Central memory CD8-positive, alpha-beta T cell (primary cell): ENCODE results near the gene PLEKHM2.
A peak's percentile ranks its signal among the peaks of the same experiment; 100 is the strongest.

Experiments used
- ATAC-seq: fragments of 150-1000 bp; cut with Tn5 transposase; replicated peaks from 2 replicates; pipeline ENCODE4 v1.10.0; 2022; ENCODE audit warnings: mild to moderate bottlenecking, moderate FRiP score, moderate number of reproducible peaks; ENCODE audit not compliant: poor library complexity, severe bottlenecking; ENCODE audit errors: extremely low read depth
- DNase-seq, 2 donors: peaks; one replicate each; pipeline ENCODE4 v3.0.0; 2021; ENCODE audit warnings: low spot score in 2 of 2
- H3K27ac Mint-ChIP-seq: one replicate; pipeline ENCODE4 v1.8.0; 2022; ENCODE audit warnings: low read depth, mild to moderate bottlenecking, moderate library complexity, mixed read lengths
- H3K27me3 Mint-ChIP-seq: one replicate; pipeline ENCODE4 v1.8.0; 2022; ENCODE audit warnings: mixed read lengths
- H3K36me3 Mint-ChIP-seq: one replicate; pipeline ENCODE4 v1.8.0; 2022; ENCODE audit warnings: mild to moderate bottlenecking, moderate library complexity, mixed read lengths; ENCODE audit not compliant: insufficient read depth
- H3K4me1 Mint-ChIP-seq: one replicate; pipeline ENCODE4 v1.8.0; 2022; ENCODE audit warnings: mixed read lengths
- H3K4me3 Mint-ChIP-seq: one replicate; pipeline ENCODE4 v1.8.0; 2022; ENCODE audit warnings: mild to moderate bottlenecking, moderate library complexity, mixed read lengths
- H3K9me3 Mint-ChIP-seq: one replicate; pipeline ENCODE4 v1.8.0; 2022; ENCODE audit warnings: mixed read lengths

Gene PLEKHM2

GRCh38 chr1:15726508-15726907 is 42.4 kb downstream of the PLEKHM2 start:
- H3K9me3 Mint-ChIP-seq: no peaks in the 10 kb centered on the region
- peaks cover 37% of the 10 kb centered on the region for H3K36me3 Mint-ChIP-seq
- H3K4me3 Mint-ChIP-seq: no peak overlapping the region
- ATAC-seq (no peak), DNase-seq (no peak)
- no peak overlapping the region for H3K27ac Mint-ChIP-seq
- H3K4me1 Mint-ChIP-seq: no peaks in the 10 kb centered on the region
- H3K27me3 Mint-ChIP-seq: no peaks in the 10 kb centered on the region

GRCh38 chr1:15727021-15727420 is 42.9 kb downstream of the PLEKHM2 start:
- no peak overlapping the region for H3K4me3 Mint-ChIP-seq
- no peaks in the 10 kb centered on the region for H3K4me1 Mint-ChIP-seq
- no peaks in the 10 kb centered on the region for H3K27me3 Mint-ChIP-seq
- H3K9me3 Mint-ChIP-seq: no peaks in the 10 kb centered on the region
- no peak for DNase-seq
- H3K36me3 Mint-ChIP-seq: peaks cover 34% of the 10 kb centered on the region
- no peak for ATAC-seq
- H3K27ac Mint-ChIP-seq: no peak overlapping the region

- ATAC-seq (no peak), DNase-seq (no peak)
- no peaks in the 10 kb centered on the region for H3K27me3 Mint-ChIP-seq
- H3K4me1 Mint-ChIP-seq: no peaks in the 10 kb centered on the region
- H3K27ac Mint-ChIP-seq: no peak overlapping the region
- H3K36me3 Mint-ChIP-seq: peaks cover 35% of the 10 kb centered on the region
- no peaks in the 10 kb centered on the region for H3K9me3 Mint-ChIP-seq
- no peak overlapping the region for H3K4me3 Mint-ChIP-seq
Measured at GRCh38 chr1:15727424-15727823, 43.3 kb downstream of the PLEKHM2 start.

- Mint-ChIP-seq H3K36me3 (peaks cover 35% of the 10 kb centered on the region), H3K27ac (no peak overlapping the region), H3K9me3 (no peaks in the 10 kb centered on the region), H3K4me1 (no peaks in the 10 kb centered on the region), H3K4me3 (no peak overlapping the region), H3K27me3 (no peaks in the 10 kb centered on the region)
- DNase-seq (no peak), ATAC-seq (no peak)
Measured at GRCh38 chr1:15727866-15728534, 43.9 kb downstream of the PLEKHM2 start.

- Mint-ChIP-seq H3K4me3 (no peak overlapping the region), H3K27me3 (no peaks in the 10 kb centered on the region), H3K4me1 (no peaks in the 10 kb centered on the region), H3K9me3 (no peaks in the 10 kb centered on the region), H3K36me3 (peaks cover 33% of the 10 kb centered on the region), H3K27ac (no peak overlapping the region)
- DNase-seq: no peak
- no peak for ATAC-seq
Measured at GRCh38 chr1:15728937-15729657, 45.0 kb downstream of the PLEKHM2 start.

GRCh38 chr1:15730423-15730822 is 46.3 kb downstream of the PLEKHM2 start:
- Mint-ChIP-seq H3K9me3 (no peaks in the 10 kb centered on the region), H3K4me3 (no peak overlapping the region), H3K27ac (no peak overlapping the region), H3K36me3 (peaks cover 30% of the 10 kb centered on the region), H3K4me1 (no peaks in the 10 kb centered on the region), H3K27me3 (no peaks in the 10 kb centered on the region)
- ATAC-seq (no peak), DNase-seq (no peak)

DNA sequence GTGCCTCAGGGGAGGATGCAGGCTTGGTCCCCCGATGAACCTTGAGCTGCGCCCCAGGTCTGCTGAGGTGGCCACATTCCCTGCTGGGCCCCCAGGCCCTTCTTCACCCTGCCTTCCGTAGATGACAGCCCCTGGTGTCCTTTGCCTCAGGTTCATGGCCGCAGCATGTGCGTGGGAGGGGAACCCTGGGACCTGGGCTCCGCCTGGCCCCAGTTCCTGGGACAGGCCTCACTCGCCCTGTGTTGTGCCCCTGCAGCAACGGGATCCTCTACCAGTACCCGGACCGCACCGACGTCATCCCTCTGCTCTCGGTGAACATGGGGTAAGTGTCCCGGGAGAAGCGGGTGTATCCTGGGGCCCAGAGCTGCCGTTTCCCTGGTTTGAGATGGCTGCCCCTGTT is 46.8 kb downstream of the PLEKHM2 start:
- Mint-ChIP-seq H3K27ac (no peak overlapping the region), H3K36me3 (peaks cover 28% of the 10 kb centered on the region), H3K27me3 (no peaks in the 10 kb centered on the region), H3K4me1 (no peaks in the 10 kb centered on the region), H3K9me3 (no peaks in the 10 kb centered on the region), H3K4me3 (no peak overlapping the region)
- no peak for ATAC-seq
- DNase-seq: no peak

DNA sequence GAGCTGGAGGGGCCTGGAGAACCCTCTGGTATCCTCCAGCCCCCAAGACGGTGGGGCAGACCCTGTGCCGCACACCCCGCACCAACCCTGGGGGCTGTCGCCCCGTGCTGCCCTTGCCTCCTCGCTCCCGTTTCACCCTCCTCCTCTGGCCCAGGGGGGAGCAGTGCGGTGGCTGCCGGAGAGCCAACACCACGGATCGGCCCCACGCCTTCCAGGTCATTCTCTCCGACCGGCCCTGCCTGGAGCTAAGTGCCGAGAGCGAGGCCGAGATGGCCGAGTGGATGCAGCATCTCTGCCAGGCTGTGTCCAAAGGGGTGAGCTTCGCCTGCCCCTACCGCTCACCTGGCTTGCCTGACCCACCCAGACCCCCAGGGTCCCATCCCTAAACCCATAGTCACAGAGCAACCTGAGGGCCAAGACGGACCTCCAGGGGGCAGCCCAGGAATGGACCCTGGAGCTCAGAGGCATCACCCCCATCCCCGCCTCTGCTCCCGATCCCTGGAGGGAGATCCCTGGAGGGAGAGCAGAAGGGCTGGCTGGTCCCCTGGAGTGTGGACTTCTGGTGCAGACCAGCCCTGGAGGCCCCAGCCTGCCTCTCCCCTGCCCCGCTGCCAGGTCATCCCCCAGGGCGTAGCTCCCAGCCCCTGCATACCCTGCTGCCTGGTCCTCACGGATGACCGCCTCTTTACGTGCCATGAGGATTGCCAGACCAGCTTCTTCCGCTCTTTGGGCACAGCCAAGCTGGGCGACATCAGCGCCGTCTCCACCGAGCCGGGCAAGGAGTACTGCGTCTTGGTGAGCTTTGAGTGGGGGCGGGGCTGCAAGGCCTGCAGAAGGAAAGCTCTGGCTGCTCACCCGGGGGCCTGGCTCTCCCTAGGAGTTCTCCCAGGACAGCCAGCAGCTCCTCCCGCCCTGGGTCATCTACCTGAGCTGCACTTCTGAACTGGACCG is 47.9 kb downstream of the PLEKHM2 start:
- no peaks in the 10 kb centered on the region for H3K27me3 Mint-ChIP-seq
- DNase-seq: no peak
- no peaks in the 10 kb centered on the region for H3K9me3 Mint-ChIP-seq
- H3K36me3 Mint-ChIP-seq: peaks cover 24% of the 10 kb centered on the region
- ATAC-seq: no peak
- no peaks in the 10 kb centered on the region for H3K4me1 Mint-ChIP-seq
- H3K27ac Mint-ChIP-seq: no peak overlapping the region
- no peak overlapping the region for H3K4me3 Mint-ChIP-seq

- no peak overlapping the region for H3K4me3 Mint-ChIP-seq
- H3K27me3 Mint-ChIP-seq: no peaks in the 10 kb centered on the region
- H3K4me1 Mint-ChIP-seq: no peaks in the 10 kb centered on the region
- peaks cover 19% of the 10 kb centered on the region for H3K36me3 Mint-ChIP-seq
- H3K9me3 Mint-ChIP-seq: no peaks in the 10 kb centered on the region
- H3K27ac Mint-ChIP-seq: no peak overlapping the region
- no peak for DNase-seq
- no peak for ATAC-seq
Measured at GRCh38 chr1:15732686-15733081, 48.6 kb downstream of the PLEKHM2 start.

DNA sequence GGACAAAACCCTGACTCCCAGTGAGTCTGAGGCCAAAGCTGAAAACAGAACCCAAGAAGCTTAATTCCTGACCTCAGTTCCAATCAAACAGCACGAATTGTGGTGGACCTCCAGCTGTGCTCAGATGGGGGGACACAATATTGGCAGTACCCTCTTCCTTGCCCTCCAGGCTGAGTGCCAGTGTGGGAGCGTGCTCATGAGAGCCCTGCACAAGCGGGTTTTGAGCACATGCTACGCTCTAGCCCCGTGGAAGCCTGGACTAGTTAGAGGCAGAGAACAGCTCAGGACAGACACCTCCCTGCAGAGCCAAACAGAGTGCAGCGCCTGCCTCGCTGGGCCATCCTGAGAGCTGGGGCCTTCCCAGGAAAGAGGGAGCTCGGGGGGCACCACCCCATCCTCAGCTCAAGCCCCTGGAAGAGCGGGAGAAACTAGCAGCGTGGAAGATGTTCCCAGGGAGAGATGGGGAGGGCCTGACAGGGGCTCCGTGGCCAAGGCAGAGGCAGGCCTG is 49.2 kb downstream of the PLEKHM2 start:
- Mint-ChIP-seq H3K9me3 (no peaks in the 10 kb centered on the region), H3K27me3 (no peaks in the 10 kb centered on the region), H3K4me1 (no peaks in the 10 kb centered on the region), H3K4me3 (no peak overlapping the region), H3K36me3 (peaks cover 16% of the 10 kb centered on the region), H3K27ac (peak overlapping the region; percentile 29)
- DNase-seq (no peak), ATAC-seq (no peak)

- no peak for ATAC-seq
Measured at GRCh38 chr1:15733726-15734226, 49.7 kb downstream of the PLEKHM2 start.

DNA sequence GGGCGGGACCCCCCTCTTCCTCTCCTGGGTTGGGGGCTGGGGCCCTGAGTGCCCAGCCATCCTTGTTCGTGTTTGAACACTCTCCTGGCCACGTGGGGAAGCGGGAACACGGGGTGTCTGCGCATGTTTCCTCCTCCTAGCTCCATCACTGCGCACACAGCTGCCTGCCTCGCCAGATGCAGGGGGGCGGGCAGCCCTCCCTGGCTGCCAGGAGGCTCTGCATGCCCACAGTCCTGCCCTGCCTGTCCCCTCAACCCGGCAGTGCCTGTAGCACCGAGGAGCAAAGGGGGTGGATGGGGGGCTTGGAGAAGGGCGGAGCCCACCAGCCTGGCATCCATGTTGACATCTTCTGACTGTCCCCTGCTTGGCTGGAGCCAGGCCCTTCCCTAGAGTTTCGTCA is 50.2 kb downstream of the PLEKHM2 start:
- Mint-ChIP-seq H3K4me3 (no peak overlapping the region), H3K9me3 (no peaks in the 10 kb centered on the region), H3K27me3 (no peaks in the 10 kb centered on the region), H3K36me3 (peaks cover 8% of the 10 kb centered on the region), H3K27ac (no peak overlapping the region), H3K4me1 (no peaks in the 10 kb centered on the region)
- no peak for ATAC-seq
- no peak for DNase-seq

More at GRCh38 chr1:15733726-15734226, 49.7 kb downstream of the PLEKHM2 start:
- Mint-ChIP-seq H3K36me3 (peaks cover 11% of the 10 kb centered on the region), H3K4me3 (no peak overlapping the region), H3K4me1 (no peaks in the 10 kb centered on the region), H3K27ac (no peak overlapping the region), H3K27me3 (no peaks in the 10 kb centered on the region), H3K9me3 (no peaks in the 10 kb centered on the region)
- no peak for DNase-seq
